Activated T-helper 2 cell treated with anti-CD3 and anti-CD28 coated beads, Interferon-gamma antibody, Interleukin-2, Interleukin-4, amounts not matched to agents 10 μg/mL and 5 μg/mL and 100 μg/mL, durations not matched to agents 14 hours and 24 hours and 36 hours (primary cell): ENCODE results near the gene CAPN2. TPM values are rescaled to one million over a fixed set of nuclear protein-coding genes. Genes with fewer than 3 reads are reported as not detected.
A peak's percentile ranks its signal among the peaks of the same experiment; 100 is the strongest.
"Not testable (repeated sequence)": the region's sequence is repeated elsewhere in the genome, so short reads cannot be mapped to it uniquely, and the experiment has no call there.

Experiments used
- DNase-seq: peaks from one replicate; pipeline ENCODE4 v3.0.0; 2021; ENCODE audit warnings: low spot score
- H3K27ac Mint-ChIP-seq: one replicate; pipeline ENCODE4 v1.8.0; 2021; ENCODE audit warnings: mixed read lengths
- H3K27me3 Mint-ChIP-seq: one replicate; pipeline ENCODE4 v1.8.0; 2021; ENCODE audit warnings: low read depth, mixed read lengths
- H3K36me3 Mint-ChIP-seq: one replicate; pipeline ENCODE4 v1.8.0; 2021; ENCODE audit warnings: low read depth, mixed read lengths
- H3K4me1 Mint-ChIP-seq: one replicate; pipeline ENCODE4 v1.8.0; 2021; ENCODE audit warnings: low read depth, mixed read lengths
- H3K4me3 Mint-ChIP-seq: one replicate; pipeline ENCODE4 v1.8.0; 2021; ENCODE audit warnings: low read depth, mild to moderate bottlenecking, moderate library complexity, mixed read lengths
- H3K9me3 Mint-ChIP-seq: one replicate; pipeline ENCODE4 v1.8.0; 2021; ENCODE audit warnings: mixed read lengths
- intact Hi-C: fragments of 100-400 bp; cut with micrococcal nuclease; formaldehyde crosslinking; loops from one replicate; pipeline ENCODE4 v1.15.1; 2023
- total RNA-seq: library from RNA; stranded (reverse); gene quantifications from 2 replicates; pipeline ENCODE4 v1.2.3, GENCODE V29; 2022

Gene CAPN2
- total RNA-seq, 1 donor from 2014 or later, result 91.3 TPM

GRCh38 chr1:223815020-223815853 is 102.9 kb downstream of the CAPN2 start:
- peaks cover 37% of the 10 kb centered on the region for H3K36me3 Mint-ChIP-seq
- intact Hi-C loops, result no loop called here
- H3K4me3 Mint-ChIP-seq, result no peak overlapping the region

DNA sequence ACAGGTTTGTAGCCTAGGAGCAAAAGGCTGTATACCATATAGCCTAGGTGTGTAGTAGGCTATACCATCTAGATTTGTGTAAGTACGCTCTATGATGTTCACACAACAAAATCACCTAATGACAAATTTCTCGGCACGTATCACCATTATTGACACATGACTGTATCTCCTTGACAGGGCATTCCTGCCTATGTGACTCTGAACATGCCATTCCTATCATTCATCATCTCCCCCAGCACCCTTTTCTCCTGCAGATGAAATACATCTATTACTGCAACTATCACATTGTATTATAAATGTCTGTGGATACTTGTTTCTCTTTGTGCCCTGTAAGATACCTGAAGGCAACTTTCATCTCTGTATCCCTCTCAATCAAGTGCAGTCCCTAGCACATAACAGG is 103.5 kb downstream of the CAPN2 start:
- H3K36me3 Mint-ChIP-seq, result peaks cover 41% of the 10 kb centered on the region
- no peaks in the 10 kb centered on the region for H3K27me3 Mint-ChIP-seq
- no peak overlapping the region for H3K4me3 Mint-ChIP-seq
- no peaks in the 10 kb centered on the region for H3K9me3 Mint-ChIP-seq
- no peak overlapping the region for H3K27ac Mint-ChIP-seq
- no peak for DNase-seq
- intact Hi-C loops, result no loop called here
- H3K4me1 Mint-ChIP-seq, result peaks cover 21% of the 10 kb centered on the region

More at GRCh38 chr1:223815020-223815853, 102.9 kb downstream of the CAPN2 start:
- DNase-seq, result no peak
- Mint-ChIP-seq H3K27ac (peak overlapping the region; percentile 26), H3K9me3 (no peaks in the 10 kb centered on the region), H3K27me3 (no peaks in the 10 kb centered on the region), H3K4me1 (peaks cover 21% of the 10 kb centered on the region)

DNA sequence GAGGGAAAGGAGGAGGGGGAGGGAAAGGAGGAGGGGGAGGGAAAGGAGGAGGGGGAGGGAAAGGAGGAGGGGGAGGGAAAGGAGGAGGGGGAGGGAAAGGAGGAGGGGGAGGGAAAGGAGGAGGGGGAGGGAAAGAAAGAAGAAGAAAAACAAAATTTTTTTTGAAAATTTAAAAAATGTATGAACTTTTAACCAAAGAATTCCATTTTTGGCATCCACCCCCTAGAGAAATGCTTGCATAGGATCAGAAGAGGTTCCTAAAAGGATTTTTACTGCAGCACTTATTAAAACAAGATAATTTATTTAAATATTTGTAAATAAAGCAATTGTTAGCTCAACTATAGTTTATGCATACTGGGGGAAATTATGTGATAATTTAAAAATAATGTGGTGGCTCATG is 104.9 kb downstream of the CAPN2 start:
- Mint-ChIP-seq H3K36me3 (peaks cover 39% of the 10 kb centered on the region), H3K4me1 (peaks cover 19% of the 10 kb centered on the region)
- H3K27me3 Mint-ChIP-seq, H3K9me3 Mint-ChIP-seq, DNase-seq, H3K27ac Mint-ChIP-seq, H3K4me3 Mint-ChIP-seq, intact Hi-C loops: not testable (repeated sequence)

- DNase-seq, result no peak
- intact Hi-C loops, result no loop called here
- no peak overlapping the region for H3K4me3 Mint-ChIP-seq
- H3K36me3 Mint-ChIP-seq, result peaks cover 20% of the 10 kb centered on the region
- H3K9me3 Mint-ChIP-seq, result no peaks in the 10 kb centered on the region
- no peaks in the 10 kb centered on the region for H3K27me3 Mint-ChIP-seq
- H3K27ac Mint-ChIP-seq, result no peak overlapping the region
- H3K4me1 Mint-ChIP-seq, result peaks cover 23% of the 10 kb centered on the region
Measured at GRCh38 chr1:223819730-223820514, 107.6 kb downstream of the CAPN2 start.

DNA sequence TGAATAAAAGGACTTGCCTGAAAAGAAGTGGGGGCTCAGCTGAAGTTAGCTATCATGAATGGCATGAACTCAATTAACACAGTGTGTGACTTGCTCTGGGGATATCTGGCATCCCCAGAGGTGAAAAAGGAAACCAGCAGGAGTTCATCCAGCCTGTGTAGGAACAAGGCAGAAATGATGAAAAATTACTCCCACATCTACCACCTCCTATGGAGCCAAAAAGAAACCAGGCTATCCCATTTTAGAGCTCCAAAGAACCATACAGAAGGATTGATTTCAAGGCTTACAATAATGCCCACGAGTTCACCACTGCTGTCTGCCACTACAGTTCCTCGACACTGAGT is 108.1 kb downstream of the CAPN2 start:
- DNase-seq, result no peak
- peaks cover 25% of the 10 kb centered on the region for H3K4me1 Mint-ChIP-seq
- intact Hi-C loops, result no loop called here
- no peak overlapping the region for H3K27ac Mint-ChIP-seq
- no peak overlapping the region for H3K4me3 Mint-ChIP-seq
- no peaks in the 10 kb centered on the region for H3K9me3 Mint-ChIP-seq
- no peaks in the 10 kb centered on the region for H3K27me3 Mint-ChIP-seq
- peaks cover 20% of the 10 kb centered on the region for H3K36me3 Mint-ChIP-seq

DNA sequence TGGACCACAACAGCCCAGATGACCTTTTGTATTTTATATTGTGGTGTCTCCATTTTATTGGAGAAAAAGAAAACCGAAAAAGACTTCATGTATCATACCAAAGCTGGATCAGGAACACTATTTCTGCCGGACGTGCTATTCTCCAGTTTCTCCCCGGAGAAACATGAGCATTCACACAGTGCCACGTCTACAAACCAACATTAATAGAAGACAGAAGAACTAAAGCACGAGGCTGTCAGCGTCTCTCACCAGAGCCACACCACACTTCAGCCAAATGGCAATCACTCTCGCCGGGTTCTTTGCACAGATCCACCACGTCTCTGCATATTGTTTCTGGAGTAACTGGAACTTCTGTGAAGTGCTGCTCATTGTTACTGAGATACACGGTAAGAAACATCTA is 108.6 kb downstream of the CAPN2 start:
- Mint-ChIP-seq H3K36me3 (peaks cover 20% of the 10 kb centered on the region), H3K4me3 (no peak overlapping the region), H3K27ac (no peak overlapping the region), H3K4me1 (peaks cover 29% of the 10 kb centered on the region), H3K27me3 (no peaks in the 10 kb centered on the region), H3K9me3 (no peaks in the 10 kb centered on the region)
- no peak for DNase-seq
- intact Hi-C loops, result no loop called here

DNA sequence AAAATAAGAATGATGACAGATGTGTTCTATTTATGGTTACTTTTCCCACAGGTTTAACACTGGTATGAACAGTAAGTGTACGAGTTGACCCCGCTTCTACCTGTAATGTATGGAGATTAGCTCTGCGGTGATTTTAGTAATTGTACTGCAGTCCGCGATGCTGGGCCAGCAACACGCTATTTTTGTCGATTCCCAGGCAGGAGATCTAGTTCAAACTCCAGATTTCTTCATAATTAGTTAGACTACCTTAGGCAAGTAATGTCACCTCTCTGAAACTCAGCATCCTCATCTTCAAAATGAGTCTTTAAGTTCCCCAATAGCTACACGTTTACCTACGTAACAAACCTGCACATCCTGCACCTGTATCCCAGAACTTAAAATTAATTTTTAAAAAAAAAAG is 111.9 kb downstream of the CAPN2 start:
- no peak for DNase-seq
- H3K9me3 Mint-ChIP-seq, result no peaks in the 10 kb centered on the region
- no peak overlapping the region for H3K27ac Mint-ChIP-seq
- H3K4me3 Mint-ChIP-seq, result no peak overlapping the region
- intact Hi-C loops, result no loop called here
- no peaks in the 10 kb centered on the region for H3K27me3 Mint-ChIP-seq
- H3K36me3 Mint-ChIP-seq, result peaks cover 28% of the 10 kb centered on the region
- H3K4me1 Mint-ChIP-seq, result peaks cover 50% of the 10 kb centered on the region

DNA sequence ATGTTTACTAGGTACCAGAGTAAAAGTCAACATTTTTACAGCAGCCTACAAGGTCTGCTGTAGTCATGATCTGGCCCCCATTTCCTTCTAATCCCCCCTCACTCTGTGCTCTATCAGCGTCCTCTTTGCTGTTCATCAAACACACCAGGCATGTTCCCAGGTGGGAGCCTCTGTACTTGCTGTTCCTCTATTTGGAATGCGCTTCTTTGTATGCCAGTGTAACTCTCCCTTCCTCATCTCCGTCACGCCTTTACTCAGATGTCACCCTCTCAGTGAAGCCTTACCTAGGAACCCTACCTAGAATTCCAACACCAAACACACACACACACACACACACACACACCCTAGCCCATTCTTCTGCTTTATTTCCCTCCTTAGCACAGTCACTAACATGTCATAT is 112.4 kb downstream of the CAPN2 start:
- peaks cover 53% of the 10 kb centered on the region for H3K4me1 Mint-ChIP-seq
- DNase-seq, result no peak
- H3K36me3 Mint-ChIP-seq, result peaks cover 29% of the 10 kb centered on the region
- H3K27ac Mint-ChIP-seq, result no peak overlapping the region
- H3K9me3 Mint-ChIP-seq, result no peaks in the 10 kb centered on the region
- H3K4me3 Mint-ChIP-seq, result no peak overlapping the region
- intact Hi-C loops, result no loop called here
- no peaks in the 10 kb centered on the region for H3K27me3 Mint-ChIP-seq

Other genes with a start within 250 kb of the CAPN2 start
- gene CAPN8, start 46.8 kb upstream of the CAPN2 start, total RNA-seq, result not detected in 2 replicates
- 37.5 and 40.9 TPM in 2 replicates for gene TP53BP2, start 133.4 kb downstream of the CAPN2 start, total RNA-seq